ENCODE results near the gene TCF7L2. TPM values are rescaled to one million over a fixed set of nuclear protein-coding genes. Genes with fewer than 3 reads are reported as not detected.

TCF7L2 gene
- total RNA-seq, 3 donors from 2014 or later = 33.1 to 44.2 (median 34.1) TPM

DNA sequence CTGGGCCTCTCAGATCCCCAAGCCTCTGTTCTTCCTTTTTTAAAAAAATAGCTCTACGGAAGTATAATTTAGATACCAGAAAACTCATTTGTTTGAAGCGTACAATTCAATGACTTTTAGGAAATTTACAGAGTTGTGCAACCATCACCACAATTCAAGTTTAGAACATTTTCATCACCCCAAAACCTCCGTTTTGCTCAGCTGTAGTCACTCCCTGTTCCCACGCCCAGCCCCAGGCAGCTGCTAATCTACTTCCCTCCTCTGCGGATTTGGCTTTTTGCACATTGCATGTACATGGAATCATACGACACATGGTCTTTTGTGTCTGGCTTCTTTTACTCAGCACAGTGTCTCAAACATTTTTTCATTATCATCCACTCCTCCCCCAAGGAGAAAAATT, 229.2 kb downstream of the TCF7L2 start:
- DNase-seq (ENCODE audit: low spot score in 2 of 2) = no peak
- intact Hi-C loops (cut with DNase I; ENCODE audit: low total_unique reads) = no loop called here
- Histone ChIP-seq H3K27me3 (no peaks in the 10 kb centered on the region), H3K27ac (peak overlapping the region in 1 of 2 donors; percentile 20), H3K4me3 (no peak overlapping the region), H3K9me3 (no peaks in the 10 kb centered on the region), H3K36me3 (no peaks in the 10 kb centered on the region), H3K4me1 (no peaks in the 10 kb centered on the region)
- TF ChIP-seq POLR2AphosphoS5 (IDR thresholded peaks at IDR 0.05) (peak in 2 of 3 donors; percentile 27 to 32), CTCF (IDR thresholded peaks at IDR 0.05) (no peak)

DNA sequence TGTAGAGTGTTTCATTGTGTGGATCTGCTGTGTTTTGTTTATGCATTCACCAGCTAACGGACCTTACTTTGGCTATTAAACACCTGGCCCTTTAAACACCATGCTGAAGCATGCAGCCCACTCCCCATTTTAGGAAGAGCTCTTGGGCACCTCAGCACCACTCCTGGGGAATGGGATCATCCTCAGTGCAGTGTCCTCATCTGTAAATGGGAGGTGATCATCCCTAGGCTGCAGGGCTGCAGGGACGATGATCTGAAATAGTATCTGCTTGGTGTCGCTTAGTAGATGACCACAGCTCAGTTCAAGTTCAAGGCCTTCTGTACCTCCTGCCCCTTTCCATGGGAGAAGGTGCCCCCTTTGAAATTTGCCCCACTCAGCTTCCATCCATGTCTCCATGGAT, 229.9 kb downstream of the TCF7L2 start:
- Histone ChIP-seq H3K4me3 (no peak overlapping the region), H3K36me3 (no peaks in the 10 kb centered on the region), H3K9me3 (no peaks in the 10 kb centered on the region), H3K27me3 (no peaks in the 10 kb centered on the region), H3K27ac (no peak overlapping the region), H3K4me1 (no peaks in the 10 kb centered on the region)
- no peak for TF ChIP-seq POLR2A (IDR thresholded peaks at IDR 0.05)
- no peak for TF ChIP-seq POLR2AphosphoS5 (IDR thresholded peaks at IDR 0.05)
- TF ChIP-seq CTCF (IDR thresholded peaks at IDR 0.05) = no peak
- intact Hi-C loops (cut with DNase I; ENCODE audit: low total_unique reads) = loop anchor here (1.0 kb wide), 1 partner anchor 26 kb away; no protein-coding TSS in a partner anchor
- no peak for DNase-seq (ENCODE audit: low spot score in 2 of 2)

DNA sequence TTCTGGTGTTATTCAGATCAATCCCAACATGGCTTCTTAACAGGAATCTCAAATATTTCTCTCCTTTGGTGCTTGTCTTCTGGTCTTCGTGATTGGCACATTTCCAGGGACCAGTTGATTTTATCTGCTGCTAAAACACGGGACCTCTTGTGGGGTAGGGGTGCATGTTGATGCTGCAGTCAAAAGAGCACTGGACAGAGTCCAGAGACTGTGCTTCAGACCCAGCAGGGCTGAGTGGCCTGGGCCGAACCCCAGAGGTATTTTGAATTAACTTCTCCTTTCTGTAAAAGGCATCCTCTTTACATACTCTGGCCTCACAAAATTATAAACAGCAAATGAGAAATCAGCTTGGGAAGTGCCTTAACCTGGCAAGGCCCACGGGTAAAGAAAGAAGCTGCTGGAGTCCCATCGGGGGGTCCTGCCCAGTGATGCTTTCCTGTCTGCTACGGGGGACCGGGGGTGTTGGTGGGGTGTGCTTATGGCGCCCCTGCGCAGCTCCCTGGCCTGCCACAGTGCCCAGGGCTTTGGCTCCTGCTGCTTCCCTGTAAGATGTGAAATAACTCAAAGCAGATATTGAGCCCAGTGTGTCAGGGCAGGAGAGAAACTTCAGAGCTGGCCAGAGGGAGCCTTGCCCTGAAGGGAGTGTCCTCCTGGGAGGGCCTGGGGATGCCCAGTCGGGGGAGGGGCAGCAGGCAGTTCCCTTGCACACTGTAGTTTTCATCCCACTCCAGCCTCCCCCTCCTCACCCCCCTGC, 230.5 kb downstream of the TCF7L2 start:
- intact Hi-C loops (cut with DNase I; ENCODE audit: low total_unique reads) = loop anchor here (1.0 kb wide), 1 partner anchor 26 kb away; no protein-coding TSS in a partner anchor
- TF ChIP-seq CTCF (IDR thresholded peaks at IDR 0.05) (no peak), POLR2A (IDR thresholded peaks at IDR 0.05) (no peak), POLR2AphosphoS5 (IDR thresholded peaks at IDR 0.05) (no peak)
- H3K4me3 ChIP-seq = no peak overlapping the region
- H3K36me3 ChIP-seq = no peaks in the 10 kb centered on the region
- H3K27ac ChIP-seq = no peak overlapping the region
- H3K9me3 ChIP-seq = no peaks in the 10 kb centered on the region
- H3K27me3 ChIP-seq = no peaks in the 10 kb centered on the region
- DNase-seq (ENCODE audit: low spot score in 2 of 2) = no peak
- H3K4me1 ChIP-seq = no peaks in the 10 kb centered on the region

DNA sequence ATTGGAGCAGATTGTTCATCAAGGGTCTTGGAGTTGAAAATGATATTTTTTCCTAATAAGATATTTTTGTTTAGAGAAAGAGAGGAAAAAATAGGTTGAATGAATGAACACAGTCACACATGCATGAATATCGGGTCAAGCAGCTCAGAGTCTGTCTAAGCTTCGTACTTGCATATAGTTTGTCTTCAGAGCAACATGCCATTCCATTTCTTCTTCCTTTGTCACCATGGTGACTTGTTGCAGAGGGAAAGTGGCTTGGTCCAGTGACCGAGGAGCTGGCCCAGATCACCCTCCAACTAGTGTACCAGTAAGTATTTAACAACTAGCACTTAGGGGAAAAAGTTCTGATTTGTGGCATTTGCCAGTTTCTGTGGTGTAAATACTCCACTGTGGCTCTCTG, 232.1 kb downstream of the TCF7L2 start:
- TF ChIP-seq POLR2A (IDR thresholded peaks at IDR 0.05) (no peak), CTCF (IDR thresholded peaks at IDR 0.05) (no peak), POLR2AphosphoS5 (IDR thresholded peaks at IDR 0.05) (no peak)
- no peak overlapping the region for H3K4me3 ChIP-seq
- no peaks in the 10 kb centered on the region for H3K9me3 ChIP-seq
- no peak overlapping the region for H3K27ac ChIP-seq
- no peaks in the 10 kb centered on the region for H3K4me1 ChIP-seq
- intact Hi-C loops (cut with DNase I; ENCODE audit: low total_unique reads) = no loop called here
- DNase-seq (ENCODE audit: low spot score in 2 of 2) = no peak
- no peaks in the 10 kb centered on the region for H3K27me3 ChIP-seq
- no peaks in the 10 kb centered on the region for H3K36me3 ChIP-seq

DNA sequence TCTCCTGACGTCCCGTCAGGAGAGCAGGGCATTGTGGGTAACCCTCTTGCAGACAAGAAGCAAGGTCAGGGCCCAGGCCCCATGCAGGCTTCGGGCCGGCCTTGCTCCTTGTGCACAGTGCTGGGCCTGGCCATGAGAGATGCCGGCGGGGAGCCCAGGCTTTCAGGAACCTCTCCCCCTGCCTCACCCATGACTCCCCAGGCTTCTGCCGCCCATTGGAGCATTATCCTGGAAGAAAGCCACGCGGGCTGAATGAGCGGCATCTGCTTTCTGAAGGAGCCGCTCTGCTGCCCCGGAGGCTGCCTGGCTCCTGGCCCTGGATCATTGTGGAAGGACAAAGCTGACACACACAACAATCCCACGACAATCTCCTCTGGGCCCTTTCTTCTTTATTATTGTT, 233.5 kb downstream of the TCF7L2 start:
- no peaks in the 10 kb centered on the region for H3K36me3 ChIP-seq
- H3K27me3 ChIP-seq = no peaks in the 10 kb centered on the region
- no peaks in the 10 kb centered on the region for H3K4me1 ChIP-seq
- no peaks in the 10 kb centered on the region for H3K9me3 ChIP-seq
- TF ChIP-seq POLR2AphosphoS5 (IDR thresholded peaks at IDR 0.05) (no peak), POLR2A (IDR thresholded peaks at IDR 0.05) (no peak), CTCF (IDR thresholded peaks at IDR 0.05) (no peak)
- no peak for DNase-seq (ENCODE audit: low spot score in 2 of 2)
- H3K4me3 ChIP-seq = no peak overlapping the region
- intact Hi-C loops (cut with DNase I; ENCODE audit: low total_unique reads) = no loop called here
- H3K27ac ChIP-seq = no peak overlapping the region
